Activated CD8-positive, alpha-beta T cell treated with anti-CD3 and anti-CD28 coated beads for 36 hours (primary cell): ENCODE measurements around the gene VIPR2. TPM values are rescaled to one million over a fixed set of nuclear protein-coding genes. Genes with fewer than 3 reads are reported as not detected.

ENCODE experiments used
- ATAC-seq: fragments of 200-7000 bp; cut with Tn5 transposase; one replicate; pipeline ENCODE4 v1.10.0; 2021; ENCODE audit warnings: mild to moderate bottlenecking, moderate library complexity
- CTCF ChIA-PET: fragments of 350-600 bp; sonication (Branson Sonifier 250); formaldehyde crosslinking; loops from one replicate; lab custom pipeline; 2021; ENCODE audit warnings: antibody characterized with exemption; lab: Charles Lee
- POLR2A ChIA-PET: fragments of 350-600 bp; sonication (Branson Sonifier 250); formaldehyde crosslinking; loops from one replicate; lab custom pipeline; 2021; ENCODE audit warnings: antibody characterized with exemption; lab: Charles Lee
- DNase-seq: peaks from one replicate; pipeline ENCODE4 v3.0.0-alpha.2; 2020
- H3K27ac Mint-ChIP-seq: one replicate; pipeline ENCODE4 v1.8.0; 2021; ENCODE audit warnings: mild to moderate bottlenecking, mixed read lengths
- H3K27me3 Mint-ChIP-seq: one replicate; pipeline ENCODE4 v1.8.0; 2021; ENCODE audit warnings: mixed read lengths
- H3K36me3 Mint-ChIP-seq: one replicate; pipeline ENCODE4 v1.8.0; 2021; ENCODE audit warnings: low read depth, mixed read lengths
- H3K4me1 Mint-ChIP-seq: one replicate; pipeline ENCODE4 v1.8.0; 2021; ENCODE audit warnings: low read depth, mixed read lengths
- H3K4me3 Mint-ChIP-seq: one replicate; pipeline ENCODE4 v1.8.0; 2021; ENCODE audit warnings: mild to moderate bottlenecking, moderate library complexity, mixed read lengths
- H3K9me3 Mint-ChIP-seq: one replicate; pipeline ENCODE4 v1.8.0; 2021; ENCODE audit warnings: mixed read lengths
- intact Hi-C: fragments of 100-400 bp; cut with micrococcal nuclease; formaldehyde crosslinking; loops from one replicate; pipeline ENCODE4 v1.10.0; 2022
- total RNA-seq, 2 experiments: library from RNA; stranded (reverse); gene quantifications; one replicate each; pipeline ENCODE4 v1.2.3, GENCODE V29; 2021
- TF ChIP-seq, protein P1 (sequence below): fragments of 200-600 bp; IDR thresholded peaks from one replicate; pipeline ENCODE4 v1.8.0; 2022; ENCODE audit warnings: antibody characterized with exemption, mild to moderate bottlenecking

The VIPR2 gene
- total RNA-seq, 2 experiments from 2014 or later: 0.09 TPM; not detected in 1

DNA sequence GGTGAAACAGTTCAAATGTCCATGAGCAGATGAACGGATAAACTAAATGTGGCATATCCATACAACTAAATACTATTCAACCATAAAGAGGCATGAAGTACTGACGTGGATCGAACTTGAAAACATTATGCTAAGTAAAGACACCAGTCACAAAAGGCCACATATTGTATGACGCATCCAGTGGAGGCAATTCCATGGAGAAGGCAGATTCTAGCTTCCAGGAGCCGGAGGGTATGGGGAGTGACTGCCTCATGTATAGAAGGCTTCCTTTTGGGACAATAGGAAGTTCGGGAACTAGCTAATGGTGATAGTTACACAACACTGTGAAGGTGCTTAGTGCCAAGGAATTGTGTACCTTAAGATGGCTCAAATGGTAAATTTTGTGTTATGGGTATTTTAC, 98.4 kb downstream of the VIPR2 start:
- Mint-ChIP-seq H3K4me3 (no peak overlapping the region), H3K4me1 (peaks cover 8% of the 10 kb centered on the region), H3K27me3 (peaks cover 7% of the 10 kb centered on the region), H3K36me3 (no peaks in the 10 kb centered on the region), H3K27ac (no peak overlapping the region), H3K9me3 (no peaks in the 10 kb centered on the region)
- TF ChIP-seq, protein P1, sequence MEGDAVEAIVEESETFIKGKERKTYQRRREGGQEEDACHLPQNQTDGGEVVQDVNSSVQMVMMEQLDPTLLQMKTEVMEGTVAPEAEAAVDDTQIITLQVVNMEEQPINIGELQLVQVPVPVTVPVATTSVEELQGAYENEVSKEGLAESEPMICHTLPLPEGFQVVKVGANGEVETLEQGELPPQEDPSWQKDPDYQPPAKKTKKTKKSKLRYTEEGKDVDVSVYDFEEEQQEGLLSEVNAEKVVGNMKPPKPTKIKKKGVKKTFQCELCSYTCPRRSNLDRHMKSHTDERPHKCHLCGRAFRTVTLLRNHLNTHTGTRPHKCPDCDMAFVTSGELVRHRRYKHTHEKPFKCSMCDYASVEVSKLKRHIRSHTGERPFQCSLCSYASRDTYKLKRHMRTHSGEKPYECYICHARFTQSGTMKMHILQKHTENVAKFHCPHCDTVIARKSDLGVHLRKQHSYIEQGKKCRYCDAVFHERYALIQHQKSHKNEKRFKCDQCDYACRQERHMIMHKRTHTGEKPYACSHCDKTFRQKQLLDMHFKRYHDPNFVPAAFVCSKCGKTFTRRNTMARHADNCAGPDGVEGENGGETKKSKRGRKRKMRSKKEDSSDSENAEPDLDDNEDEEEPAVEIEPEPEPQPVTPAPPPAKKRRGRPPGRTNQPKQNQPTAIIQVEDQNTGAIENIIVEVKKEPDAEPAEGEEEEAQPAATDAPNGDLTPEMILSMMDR: no peak
- intact Hi-C loops: no loop called here
- DNase-seq (no peak), ATAC-seq (no peak)
- POLR2A ChIA-PET: no interaction called here
- CTCF ChIA-PET: interaction anchor here (2.8 kb wide), 1 partner anchor 70 kb away, joined by 7 read pairs; no protein-coding TSS in a partner anchor

DNA sequence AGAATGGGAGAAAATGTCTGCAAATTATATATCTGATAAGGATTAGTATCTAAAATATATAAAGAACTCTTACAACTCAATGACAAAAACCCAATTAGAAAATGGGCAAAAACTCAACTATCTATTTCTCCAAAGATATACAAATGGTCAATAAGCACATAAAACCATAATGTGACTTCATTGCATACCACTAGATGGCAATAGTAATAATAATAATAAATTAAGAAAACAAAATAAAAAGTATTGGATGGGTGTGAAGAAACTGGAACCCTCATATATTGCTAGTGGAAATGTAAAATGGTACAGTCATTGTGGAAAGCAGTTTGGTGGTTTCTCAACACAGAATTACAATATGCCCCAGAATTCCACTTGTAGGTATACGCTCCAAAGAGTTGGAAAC, 98.8 kb downstream of the VIPR2 start:
- CTCF ChIA-PET: interaction anchor here (1.0 to 2.8 kb wide), 2 partner anchors 11 to 69 kb away, joined by 3 to 7 read pairs; no protein-coding TSS in a partner anchor
- TF ChIP-seq, protein P1: no peak
- peaks cover 7% of the 10 kb centered on the region for H3K27me3 Mint-ChIP-seq
- no peak overlapping the region for H3K27ac Mint-ChIP-seq
- H3K9me3 Mint-ChIP-seq: no peaks in the 10 kb centered on the region
- POLR2A ChIA-PET: no interaction called here
- no peaks in the 10 kb centered on the region for H3K36me3 Mint-ChIP-seq
- H3K4me1 Mint-ChIP-seq: peaks cover 4% of the 10 kb centered on the region
- no peak for DNase-seq
- no peak for ATAC-seq
- intact Hi-C loops: no loop called here
- no peak overlapping the region for H3K4me3 Mint-ChIP-seq

- TF ChIP-seq, protein P1: no peak
- Mint-ChIP-seq H3K4me1 (no peaks in the 10 kb centered on the region), H3K36me3 (no peaks in the 10 kb centered on the region), H3K4me3 (no peak overlapping the region), H3K9me3 (no peaks in the 10 kb centered on the region), H3K27me3 (peaks cover 5% of the 10 kb centered on the region), H3K27ac (no peak overlapping the region)
- ATAC-seq (no peak), DNase-seq (no peak)
- intact Hi-C loops: no loop called here
- ChIA-PET CTCF (no interaction called here), POLR2A (no interaction called here)
Observed at GRCh38 chr7:159042581-159043101, 102.0 kb downstream of the VIPR2 start.

DNA sequence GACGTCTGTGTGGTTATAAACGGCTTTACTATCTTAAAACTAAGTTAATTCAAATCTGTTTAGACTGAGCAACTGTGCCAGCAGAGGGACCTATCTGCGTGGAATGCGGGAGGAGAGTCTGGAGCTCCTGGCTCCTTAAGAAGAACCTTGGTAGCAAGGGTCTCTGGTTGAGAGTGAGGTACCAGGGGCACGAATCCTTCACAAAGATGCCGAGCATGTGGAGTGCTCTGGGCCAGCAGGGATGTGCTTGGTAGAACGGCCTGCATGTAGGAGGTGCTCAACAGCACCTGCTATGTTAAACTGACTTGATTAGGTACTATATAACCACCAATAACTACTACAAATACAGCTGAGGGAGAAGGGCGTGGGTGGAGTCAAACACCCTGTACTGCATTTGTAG, 102.6 kb downstream of the VIPR2 start:
- ChIA-PET POLR2A (no interaction called here), CTCF (no interaction called here)
- TF ChIP-seq, protein P1: no peak
- Mint-ChIP-seq H3K27me3 (peaks cover 5% of the 10 kb centered on the region), H3K36me3 (no peaks in the 10 kb centered on the region), H3K4me3 (no peak overlapping the region), H3K27ac (no peak overlapping the region), H3K4me1 (no peaks in the 10 kb centered on the region), H3K9me3 (no peaks in the 10 kb centered on the region)
- intact Hi-C loops: no loop called here
- no peak for ATAC-seq
- no peak for DNase-seq

DNA sequence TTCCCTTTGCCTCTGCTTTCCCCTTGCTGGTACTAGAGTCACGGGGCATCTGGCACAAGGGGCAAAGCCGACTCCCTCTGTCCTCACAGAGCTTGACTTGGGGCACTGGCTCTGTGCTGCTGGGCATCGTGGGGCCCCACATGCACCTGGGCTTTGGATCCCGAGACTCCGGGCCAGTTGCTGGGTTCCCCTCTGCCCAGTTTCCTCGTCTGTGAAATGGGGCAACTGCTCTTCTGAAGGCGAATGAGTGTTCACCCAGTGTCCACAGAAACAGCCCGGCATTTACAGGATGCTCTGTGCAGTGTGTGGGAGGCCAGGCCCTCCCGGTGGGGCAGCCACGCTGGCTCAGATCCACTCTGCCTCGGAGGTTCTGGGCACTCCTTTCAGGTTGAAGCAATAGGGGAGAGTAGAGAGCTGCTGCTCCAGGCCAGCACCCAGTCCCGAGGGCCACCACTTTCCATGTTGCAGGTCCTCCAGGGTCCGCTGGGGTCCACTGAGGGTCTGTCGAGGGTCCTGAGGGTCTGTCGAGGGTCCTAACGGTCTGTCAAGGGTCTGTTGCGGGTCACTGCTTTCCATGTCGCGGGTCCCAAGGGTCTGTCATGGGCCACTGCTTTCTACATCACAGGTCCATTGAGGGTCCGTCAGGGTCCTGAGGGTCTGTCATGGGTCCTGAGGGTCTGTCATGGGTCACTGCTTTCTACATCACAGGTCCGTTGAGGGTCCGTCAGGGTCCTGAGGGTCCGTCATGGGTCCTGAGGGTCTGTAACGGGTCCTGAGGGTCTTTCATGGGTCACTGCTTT, 103.6 kb downstream of the VIPR2 start:
- no peaks in the 10 kb centered on the region for H3K4me1 Mint-ChIP-seq
- CTCF ChIA-PET: no interaction called here

More for the DNA sequence above, 103.6 kb downstream of the VIPR2 start:
- POLR2A ChIA-PET: no interaction called here
- H3K4me3 Mint-ChIP-seq: no peak overlapping the region
- intact Hi-C loops: no loop called here
- ATAC-seq (no peak), DNase-seq (no peak)
- no peak overlapping the region for H3K27ac Mint-ChIP-seq
- TF ChIP-seq, protein P1: no peak
- H3K36me3 Mint-ChIP-seq: no peaks in the 10 kb centered on the region
- H3K9me3 Mint-ChIP-seq: no peaks in the 10 kb centered on the region
- H3K27me3 Mint-ChIP-seq: peaks cover 5% of the 10 kb centered on the region
